Keratinocyte (primary cell): Measurements from ENCODE around the gene GPRC5B. TPM values are rescaled to one million over a fixed set of nuclear protein-coding genes. Genes with fewer than 3 reads are reported as not detected.
A peak's percentile ranks its signal among the peaks of the same experiment; 100 is the strongest.

ENCODE experiments used
- DNase-seq: peaks from one replicate; pipeline ENCODE4 v3.0.0-alpha.2; 2011; ENCODE audit warnings: low read depth, missing footprints, low spot score
- FAIRE-seq: peaks from 2 replicates; lab custom pipeline; 2011; peaks lifted over from hg19 to GRCh38; lab: Jason Lieb, UNC
- H2AFZ ChIP-seq: 2 replicates; pipeline ENCODE4 v1.6.0; 2012; ENCODE audit warnings: low read length, control low read depth, inconsistent platforms; ENCODE audit not compliant: control insufficient read depth
- H3K27ac ChIP-seq: 2 replicates; pipeline ENCODE4 v1.5.1; 2011; ENCODE audit warnings: low read length; ENCODE audit not compliant: control insufficient read depth, insufficient read depth
- H3K27me3 ChIP-seq: 3 replicates; pipeline ENCODE4 v1.6.0; 2011; ENCODE audit warnings: low read length; ENCODE audit not compliant: control insufficient read depth, insufficient read depth; ENCODE audit errors: extremely low read depth
- H3K36me3 ChIP-seq, 2 experiments: 2 replicates in 1 of 2; 3 replicates in 1 of 2; pipeline ENCODE4 v1.5.1; 2011; ENCODE audit warnings: low read length in 2 of 2, mild to moderate bottlenecking in 1 of 2; ENCODE audit not compliant: control insufficient read depth in 2 of 2, insufficient read depth in 2 of 2; ENCODE audit errors: extremely low read depth in 1 of 2
- H3K4me1 ChIP-seq: 3 replicates; pipeline ENCODE4 v1.5.1; 2011; ENCODE audit warnings: low read length; ENCODE audit not compliant: control insufficient read depth, insufficient read depth; ENCODE audit errors: extremely low read depth
- H3K4me2 ChIP-seq: 3 replicates; pipeline ENCODE4 v1.6.0; 2011; ENCODE audit warnings: low read depth, low read length; ENCODE audit not compliant: control insufficient read depth, insufficient read depth; ENCODE audit errors: extremely low read depth
- H3K4me3 ChIP-seq, 3 experiments: fragments of 200-600 bp in 1 of 3; sonication (generic) in 1 of 3; 2 replicates in 2 of 3; 3 replicates in 1 of 3; pipeline ENCODE4 v1.5.1; 2011 to 2016; ENCODE audit warnings: low read length in 3 of 3, mild to moderate bottlenecking in 3 of 3, control low read depth in 2 of 3, inconsistent platforms in 1 of 3, low read depth in 1 of 3, mixed read lengths in 1 of 3, mixed run types in 1 of 3, moderate library complexity in 1 of 3; ENCODE audit not compliant: control insufficient read depth in 2 of 3, insufficient read depth in 2 of 3; ENCODE audit errors: extremely low read depth in 1 of 3
- H3K79me2 ChIP-seq: 2 replicates; pipeline ENCODE4 v1.6.0; 2012; ENCODE audit warnings: low read length; ENCODE audit not compliant: control insufficient read depth, insufficient read depth
- H3K9ac ChIP-seq: 3 replicates; pipeline ENCODE4 v1.6.0; 2011; ENCODE audit warnings: low read length; ENCODE audit not compliant: control insufficient read depth, insufficient read depth; ENCODE audit errors: extremely low read depth
- H3K9me1 ChIP-seq: 3 replicates; pipeline ENCODE4 v1.6.0; 2011; ENCODE audit warnings: low read length; ENCODE audit not compliant: control insufficient read depth, insufficient read depth; ENCODE audit errors: extremely low read depth
- H3K9me3 ChIP-seq: 2 replicates; pipeline ENCODE4 v1.5.1; 2012; ENCODE audit warnings: low read depth, low read length; ENCODE audit not compliant: control insufficient read depth
- H4K20me1 ChIP-seq: 3 replicates; pipeline ENCODE4 v1.6.0; 2011; ENCODE audit warnings: low read length; ENCODE audit not compliant: control insufficient read depth, insufficient read depth; ENCODE audit errors: extremely low read depth
- CTCF ChIP-seq, 3 experiments: IDR thresholded peaks in 1 of 3; conservative IDR thresholded peaks in 1 of 3; optimal IDR thresholded peaks in 1 of 3; 2 replicates in 2 of 3; 3 replicates in 1 of 3; pipeline versions ENCODE3 to v1.5.1; 2011; ENCODE audit warnings: low read length in 3 of 3, mild to moderate bottlenecking in 3 of 3, moderate library complexity in 2 of 3, control low read depth in 1 of 3, inconsistent platforms in 1 of 3; ENCODE audit not compliant: insufficient read depth in 2 of 3; ENCODE audit errors: extremely low read depth in 1 of 3
- EZH2 ChIP-seq: IDR thresholded peaks from one replicate; pipeline ENCODE4 v1.6.1; 2012; ENCODE audit warnings: inconsistent platforms, mild to moderate bottlenecking, low read length, moderate library complexity
- dilution Hi-C: fragments of 300-500 bp; cut with MboI; formaldehyde crosslinking; loops from one replicate; pipeline ENCODE4 v1.7.0; 2020; ENCODE audit warnings: low sequenced_read_pairs; ENCODE audit not compliant: extremely low pct_ligation_motif_present
- polyA plus RNA-seq, 5 experiments: library from polyadenylated mRNA; depleted of rRNA in 3 of 5; stranded (reverse) in 3 of 5; stranded (forward) in 1 of 5; unstranded in 1 of 5; fragments of >200 nt; gene quantifications; 1 replicate in 1 of 5; 2 replicates in 3 of 5; 3 replicates in 1 of 5; pipeline versions ENCODE4 v1.2.1 to v1.2.3, GENCODE V29; 2011 to 2012; ENCODE audit warnings: missing spikeins in 2 of 5, low read depth in 1 of 5, low replicate concordance in 1 of 5

The GPRC5B gene
- polyA plus RNA-seq, 1 donor (not counting 4 experiments of a cell fraction or from before 2014, with no cell fraction given), result 0.03 TPM

- Histone ChIP-seq H3K36me3 (no peaks in the 10 kb centered on the region), H4K20me1 (no peaks in the 10 kb centered on the region), H3K4me2 (no peak overlapping the region), H3K9ac (no peak overlapping the region), H3K27me3 (no peaks in the 10 kb centered on the region), H3K79me2 (no peaks in the 10 kb centered on the region), H3K4me3 (no peak overlapping the region), H3K9me1 (no peaks in the 10 kb centered on the region), H3K27ac (no peak overlapping the region), H2AFZ (no peak overlapping the region), H3K4me1 (no peaks in the 10 kb centered on the region), H3K9me3 (no peaks in the 10 kb centered on the region)
- FAIRE-seq (no peak), DNase-seq (no peak)
- TF ChIP-seq EZH2, result no peak
- dilution Hi-C loops, result no loop called here
Measured at GRCh38 chr16:19901164-19901563, 16.5 kb upstream of the GPRC5B start.

DNA sequence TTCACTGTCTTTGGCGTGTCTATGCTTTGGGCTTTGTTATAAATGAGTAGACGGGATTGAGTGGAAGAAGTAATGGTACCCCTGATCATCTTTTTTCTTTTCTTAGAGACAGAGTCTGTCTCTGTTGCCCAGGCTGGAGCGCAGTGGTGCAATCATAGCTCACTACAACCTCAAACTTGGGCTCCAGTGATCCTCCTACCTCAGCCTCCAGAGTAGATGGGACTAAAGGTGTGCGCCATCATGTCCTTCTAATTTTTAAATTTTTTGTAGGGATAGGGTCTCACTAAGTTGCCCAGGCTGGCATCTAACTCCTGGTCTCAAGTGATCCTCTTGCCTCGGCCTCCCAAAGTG, 14.9 kb upstream of the GPRC5B start:
- Histone ChIP-seq H3K9me1 (no peaks in the 10 kb centered on the region), H3K4me1 (no peaks in the 10 kb centered on the region), H3K27me3 (no peaks in the 10 kb centered on the region), H3K4me3 (no peak overlapping the region), H3K79me2 (no peaks in the 10 kb centered on the region), H3K36me3 (no peaks in the 10 kb centered on the region), H3K9me3 (no peaks in the 10 kb centered on the region), H4K20me1 (no peaks in the 10 kb centered on the region), H2AFZ (no peak overlapping the region), H3K9ac (no peak overlapping the region), H3K27ac (no peak overlapping the region), H3K4me2 (no peak overlapping the region)
- dilution Hi-C loops, result no loop called here
- FAIRE-seq, result no peak
- TF ChIP-seq CTCF (optimal IDR thresholded peaks at IDR 0.05 in 1 of 3, IDR thresholded peaks at IDR 0.05 in 1 of 3, conservative IDR thresholded peaks at IDR 0.05 in 1 of 3; ENCODE audit: extremely low read depth in 1 of 3, insufficient read depth in 2 of 3, low read length in 3 of 3) (no peak), EZH2 (no peak)
- DNase-seq, result no peak

- Histone ChIP-seq H3K9ac (no peak overlapping the region), H3K4me3 (no peak overlapping the region), H3K27ac (no peak overlapping the region), H2AFZ (no peak overlapping the region), H3K79me2 (no peaks in the 10 kb centered on the region), H3K4me2 (no peak overlapping the region), H3K9me3 (no peaks in the 10 kb centered on the region), H3K4me1 (no peaks in the 10 kb centered on the region), H3K27me3 (no peaks in the 10 kb centered on the region), H3K9me1 (no peaks in the 10 kb centered on the region), H4K20me1 (no peaks in the 10 kb centered on the region), H3K36me3 (no peaks in the 10 kb centered on the region)
- FAIRE-seq (peak; percentile 49), DNase-seq (no peak)
- dilution Hi-C loops, result no loop called here
- TF ChIP-seq CTCF (optimal IDR thresholded peaks at IDR 0.05 in 1 of 3, IDR thresholded peaks at IDR 0.05 in 1 of 3, conservative IDR thresholded peaks at IDR 0.05 in 1 of 3; ENCODE audit: extremely low read depth in 1 of 3, insufficient read depth in 2 of 3, low read length in 3 of 3) (peak; percentile 68 to 83 (median 80)), EZH2 (no peak)
Measured at GRCh38 chr16:19898924-19899604, 14.4 kb upstream of the GPRC5B start.
